Natural killer cell (primary cell): ENCODE measurements around the gene KAZN. TPM values are rescaled to one million over a fixed set of nuclear protein-coding genes. Genes with fewer than 3 reads are reported as not detected.

Experiments
- ATAC-seq, 3 donors: fragments of 150-1000 bp in 2 of 3; fragments of 200-7000 bp in 1 of 3; cut with Tn5 transposase; 1 replicate in 1 of 3; 2 replicates in 2 of 3; pipeline ENCODE4 v1.10.0; 2021; ENCODE audit warnings: mild to moderate bottlenecking in 2 of 3, moderate library complexity in 2 of 3
- DNase-seq, 2 donors: peaks; one replicate each; pipeline versions ENCODE4 v3.0.0 to v3.0.0-alpha.2; 2013 to 2021; ENCODE audit warnings: mixed read lengths in 1 of 2
- H3K27ac ChIP-seq: one replicate; pipeline ENCODE4 v1.5.1; 2013; ENCODE audit warnings: mild to moderate bottlenecking, low read length
- H3K27me3 ChIP-seq: one replicate; pipeline ENCODE4 v1.6.1; 2013; ENCODE audit warnings: low read length; ENCODE audit not compliant: control insufficient read depth, insufficient read depth
- H3K36me3 ChIP-seq: one replicate; pipeline ENCODE4 v1.6.1; 2013; ENCODE audit warnings: low read length; ENCODE audit not compliant: control insufficient read depth, insufficient read depth
- H3K4me1 ChIP-seq: one replicate; pipeline ENCODE4 v1.6.1; 2013; ENCODE audit warnings: low read length; ENCODE audit not compliant: control insufficient read depth, insufficient read depth
- H3K4me3 ChIP-seq: one replicate; pipeline ENCODE4 v1.5.1; 2013; ENCODE audit warnings: low read length
- H3K9me3 ChIP-seq: one replicate; pipeline ENCODE4 v1.6.1; 2013; ENCODE audit warnings: low read length; ENCODE audit not compliant: control insufficient read depth, insufficient read depth
- H3K27ac Mint-ChIP-seq, 2 donors: one replicate each; pipeline ENCODE4 v1.8.0; 2022; ENCODE audit warnings: mild to moderate bottlenecking in 2 of 2, mixed read lengths in 2 of 2, moderate library complexity in 1 of 2
- H3K27me3 Mint-ChIP-seq, 2 donors: one replicate each; pipeline ENCODE4 v1.8.0; 2022; ENCODE audit warnings: low read depth in 2 of 2, mixed read lengths in 2 of 2
- H3K36me3 Mint-ChIP-seq: one replicate; pipeline ENCODE4 v1.8.0; 2022; ENCODE audit warnings: mixed read lengths
- H3K4me1 Mint-ChIP-seq, 2 donors: one replicate each; pipeline ENCODE4 v1.8.0; 2022; ENCODE audit warnings: mixed read lengths in 2 of 2
- H3K4me3 Mint-ChIP-seq: one replicate; pipeline ENCODE4 v1.8.0; 2022; ENCODE audit warnings: mild to moderate bottlenecking, moderate library complexity, mixed read lengths
- H3K9me3 Mint-ChIP-seq, 2 donors: one replicate each; pipeline ENCODE4 v1.8.0; 2022; ENCODE audit warnings: mixed read lengths in 2 of 2
- CTCF ChIP-seq: fragments of 200-600 bp; IDR thresholded peaks from one replicate; pipeline ENCODE4 v1.8.0; 2022; ENCODE audit warnings: antibody characterized with exemption
- WGBS: methylation state at CpG from one replicate; pipeline ENCODE4 v1.1.7; 2013; ENCODE audit warnings: missing lambda C conversion rate; ENCODE audit not compliant: insufficient coverage; 5-methylcytosine and 5-hydroxymethylcytosine counted together
- intact Hi-C: fragments of 100-400 bp; cut with micrococcal nuclease; formaldehyde crosslinking; loops from one replicate; pipeline ENCODE4 v1.14.2; 2022
- total RNA-seq, 4 donors: library from RNA; stranded (reverse); fragments of 120-200 nt in 1 of 4; gene quantifications; one replicate each; pipeline versions ENCODE4 v1.2.3 to v1.2.4, GENCODE V29; 2013 to 2022

The KAZN gene
- total RNA-seq, 3 donors from 2014 or later (not counting 1 experiment from before 2014, with no cell fraction given), result 1.2 to 2.0 (median 1.7) TPM

GRCh38 chr1:14568716-14569355 lies 29.6 kb upstream of the KAZN start:
- Mint-ChIP-seq H3K27me3 (peaks cover 8 to 21% of the 10 kb centered on the region in 2 donors), H3K9me3 (no peaks in the 10 kb centered on the region), H3K27ac (no peak overlapping the region), H3K4me1 (no peaks in the 10 kb centered on the region), H3K36me3 (no peaks in the 10 kb centered on the region), H3K4me3 (no peak overlapping the region)
- Histone ChIP-seq H3K9me3 (no peaks in the 10 kb centered on the region), H3K4me3 (no peak overlapping the region), H3K27ac (no peak overlapping the region), H3K36me3 (no peaks in the 10 kb centered on the region), H3K27me3 (no peaks in the 10 kb centered on the region), H3K4me1 (no peaks in the 10 kb centered on the region)
- intact Hi-C loops, result no loop called here
- TF ChIP-seq CTCF, result no peak
- 83% methylated on average over 6 of the region's 8 CpGs for WGBS
- DNase-seq (no peak), ATAC-seq (no peak)

- no peak for ATAC-seq
- Histone ChIP-seq H3K27ac (no peak overlapping the region), H3K4me3 (no peak overlapping the region), H3K4me1 (no peaks in the 10 kb centered on the region), H3K27me3 (no peaks in the 10 kb centered on the region), H3K9me3 (no peaks in the 10 kb centered on the region), H3K36me3 (no peaks in the 10 kb centered on the region)
- no peak overlapping the region for H3K4me3 Mint-ChIP-seq
- intact Hi-C loops, result no loop called here
- TF ChIP-seq CTCF, result no peak
- no peaks in the 10 kb centered on the region for H3K4me1 Mint-ChIP-seq
- no peak for DNase-seq
- H3K27me3 Mint-ChIP-seq, result peaks cover 14 to 34% of the 10 kb centered on the region in 2 donors
- no peaks in the 10 kb centered on the region for H3K36me3 Mint-ChIP-seq
- H3K27ac Mint-ChIP-seq, result no peak overlapping the region
- WGBS, result 73% methylated on average over 8 of the region's 9 CpGs
- no peaks in the 10 kb centered on the region for H3K9me3 Mint-ChIP-seq
Measured at GRCh38 chr1:14570514-14570913, 28.0 kb upstream of the KAZN start.

GRCh38 chr1:14571810-14572767 lies 26.4 kb upstream of the KAZN start:
- Histone ChIP-seq H3K4me1 (no peaks in the 10 kb centered on the region), H3K36me3 (no peaks in the 10 kb centered on the region), H3K27me3 (no peaks in the 10 kb centered on the region), H3K4me3 (no peak overlapping the region), H3K27ac (no peak overlapping the region), H3K9me3 (no peaks in the 10 kb centered on the region)
- 87% methylated on average over 14 of the region's 17 CpGs for WGBS
- H3K36me3 Mint-ChIP-seq, result no peaks in the 10 kb centered on the region
- H3K4me3 Mint-ChIP-seq, result no peak overlapping the region
- no peak for TF ChIP-seq CTCF
- ATAC-seq (no peak), DNase-seq (no peak)
- H3K27me3 Mint-ChIP-seq, result peaks cover 13 to 27% of the 10 kb centered on the region in 2 donors
- H3K4me1 Mint-ChIP-seq, result no peaks in the 10 kb centered on the region
- no peak overlapping the region for H3K27ac Mint-ChIP-seq
- H3K9me3 Mint-ChIP-seq, result peaks cover 0 to 4% of the 10 kb centered on the region in 2 donors
- intact Hi-C loops, result no loop called here
